ENCODE measurements around the gene IQGAP3.

GRCh38 chr1:156595016-156595415 lies 22.7 kb upstream of the IQGAP3 start:
- no peak for TF ChIP-seq CTCF (IDR thresholded peaks at IDR 0.05; ENCODE audit: low read depth, low read length, missing input control)
- TF ChIP-seq SP1 (IDR thresholded peaks at IDR 0.05) = no peak
- TF ChIP-seq, protein P1, sequence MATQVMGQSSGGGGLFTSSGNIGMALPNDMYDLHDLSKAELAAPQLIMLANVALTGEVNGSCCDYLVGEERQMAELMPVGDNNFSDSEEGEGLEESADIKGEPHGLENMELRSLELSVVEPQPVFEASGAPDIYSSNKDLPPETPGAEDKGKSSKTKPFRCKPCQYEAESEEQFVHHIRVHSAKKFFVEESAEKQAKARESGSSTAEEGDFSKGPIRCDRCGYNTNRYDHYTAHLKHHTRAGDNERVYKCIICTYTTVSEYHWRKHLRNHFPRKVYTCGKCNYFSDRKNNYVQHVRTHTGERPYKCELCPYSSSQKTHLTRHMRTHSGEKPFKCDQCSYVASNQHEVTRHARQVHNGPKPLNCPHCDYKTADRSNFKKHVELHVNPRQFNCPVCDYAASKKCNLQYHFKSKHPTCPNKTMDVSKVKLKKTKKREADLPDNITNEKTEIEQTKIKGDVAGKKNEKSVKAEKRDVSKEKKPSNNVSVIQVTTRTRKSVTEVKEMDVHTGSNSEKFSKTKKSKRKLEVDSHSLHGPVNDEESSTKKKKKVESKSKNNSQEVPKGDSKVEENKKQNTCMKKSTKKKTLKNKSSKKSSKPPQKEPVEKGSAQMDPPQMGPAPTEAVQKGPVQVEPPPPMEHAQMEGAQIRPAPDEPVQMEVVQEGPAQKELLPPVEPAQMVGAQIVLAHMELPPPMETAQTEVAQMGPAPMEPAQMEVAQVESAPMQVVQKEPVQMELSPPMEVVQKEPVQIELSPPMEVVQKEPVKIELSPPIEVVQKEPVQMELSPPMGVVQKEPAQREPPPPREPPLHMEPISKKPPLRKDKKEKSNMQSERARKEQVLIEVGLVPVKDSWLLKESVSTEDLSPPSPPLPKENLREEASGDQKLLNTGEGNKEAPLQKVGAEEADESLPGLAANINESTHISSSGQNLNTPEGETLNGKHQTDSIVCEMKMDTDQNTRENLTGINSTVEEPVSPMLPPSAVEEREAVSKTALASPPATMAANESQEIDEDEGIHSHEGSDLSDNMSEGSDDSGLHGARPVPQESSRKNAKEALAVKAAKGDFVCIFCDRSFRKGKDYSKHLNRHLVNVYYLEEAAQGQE (IDR thresholded peaks at IDR 0.05) = no peak
- TF ChIP-seq RAD21 (IDR thresholded peaks at IDR 0.05) = no peak
- TF ChIP-seq GABPA (IDR thresholded peaks at IDR 0.05 in 1 of 2, conservative IDR thresholded peaks at IDR 0.05 in 1 of 2) = no peak
- TF ChIP-seq MAX (IDR thresholded peaks at IDR 0.05) = no peak
- TF ChIP-seq TAF1 (conservative IDR thresholded peaks at IDR 0.05) = no peak
- no peak for TF ChIP-seq JUND (IDR thresholded peaks at IDR 0.05)
- TF ChIP-seq EGR1 (IDR thresholded peaks at IDR 0.05; ENCODE audit: low read depth in 2 of 2) = no peak
- TF ChIP-seq NR2F2 (IDR thresholded peaks at IDR 0.05) = no peak
- no peak for TF ChIP-seq ZBTB33 (IDR thresholded peaks at IDR 0.05)
- TF ChIP-seq FOXA1 (IDR thresholded peaks at IDR 0.05) = no peak
- TF ChIP-seq YY1 (IDR thresholded peaks at IDR 0.05) = no peak
- no peak for TF ChIP-seq HNF4A (conservative IDR thresholded peaks at IDR 0.05)

All from liver (tissue), 3 donors.